Body of pancreas (tissue), 4 donors: ENCODE measurements around the gene SLC2A4RG.

Source experiments
- CTCF ChIP-seq, 7 experiments: fragments of 450-650 bp in 4 of 7; fragments of 200-600 bp in 3 of 7; sonication (generic) in 3 of 7; IDR thresholded peaks; one replicate each; pipeline ENCODE4 v1.5.1; 2016 to 2019; ENCODE audit warnings: antibody characterized with exemption in 7 of 7
- POLR2A ChIP-seq, 3 donors: fragments of 450-650 bp; IDR thresholded peaks; one replicate each; pipeline ENCODE4 v1.6.1; 2016; ENCODE audit warnings: antibody characterized with exemption in 3 of 3, mild to moderate bottlenecking in 2 of 3

- peak; percentile 11 to 67 (median 44) for TF ChIP-seq CTCF (IDR thresholded peaks at IDR 0.05)
- TF ChIP-seq POLR2A (IDR thresholded peaks at IDR 0.05), result peak; percentile 24 to 76 (median 67)
Measured at GRCh38 chr20:63740627-63741353, 1.2 kb downstream of the SLC2A4RG start.
